ENCODE measurements around the gene ADTRP.

Gene ADTRP

GRCh38 chr6:11778648-11779328 lies at the start of gene ADTRP:
Gene ADTRP, minus strand, starts transcription at chr6:11778803. Its CDS starts 44 bp downstream, at chr6:11778759.
- no peak for DNase-seq

DNA sequence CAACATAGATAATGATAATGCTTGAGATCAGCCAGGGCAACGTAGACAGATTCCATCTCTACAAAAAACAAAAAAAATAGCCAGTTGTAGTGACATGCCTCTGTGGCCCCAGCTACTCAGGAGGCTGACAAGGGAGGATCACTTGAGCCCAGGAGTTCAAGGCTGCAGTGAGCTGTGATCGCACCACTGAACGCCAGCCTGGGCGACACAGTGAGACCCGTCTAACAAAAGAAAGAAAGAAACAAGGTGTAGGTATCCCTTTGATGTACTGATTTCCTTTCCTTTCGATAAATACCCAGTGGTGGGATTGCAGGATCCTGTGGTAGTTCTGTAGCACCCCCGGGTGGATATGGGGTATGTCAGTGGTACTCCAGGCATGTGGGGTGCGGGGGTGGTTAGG lies 48.2 kb upstream of the ADTRP start:
- DNase-seq = no peak

DNA sequence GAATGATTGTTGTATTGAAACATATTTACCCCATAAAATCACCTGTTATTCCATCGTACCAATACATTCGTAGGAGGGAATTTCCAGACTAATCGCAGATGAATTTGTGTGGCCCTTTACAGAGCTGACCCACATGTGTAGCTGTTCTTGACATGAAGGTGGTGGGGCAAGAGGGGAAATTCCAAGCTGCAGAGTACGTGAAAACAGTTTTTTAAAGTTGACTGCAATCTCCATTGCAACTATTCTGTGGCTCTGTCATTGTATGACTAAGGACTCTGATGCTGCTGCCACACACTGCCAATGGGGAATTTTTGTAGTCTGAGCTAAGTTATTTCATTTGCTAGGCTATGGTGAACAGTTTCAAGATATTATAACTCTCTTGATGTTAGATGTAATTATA lies 46.4 kb upstream of the ADTRP start:
- DNase-seq = peak; percentile 2

DNA sequence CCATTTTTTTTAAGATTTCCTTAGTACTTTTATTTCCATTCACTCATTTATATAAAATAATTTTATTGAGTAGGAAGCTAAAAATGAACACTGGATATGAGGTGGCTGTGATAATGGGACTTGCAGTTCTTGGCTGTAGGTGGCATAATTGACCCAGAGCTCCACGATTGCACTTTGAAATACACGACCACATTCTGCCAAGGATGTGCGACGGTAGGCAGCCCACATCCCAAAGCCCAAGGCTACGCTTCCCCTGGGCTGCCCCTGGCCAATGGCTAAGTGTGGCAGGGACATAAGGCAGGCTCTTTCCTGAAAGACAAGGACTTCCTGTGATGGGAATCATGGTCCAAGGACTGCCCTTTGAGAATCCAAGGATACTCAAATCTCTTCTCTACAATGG lies 43.7 kb upstream of the ADTRP start:
- DNase-seq = peak; percentile 11

DNA sequence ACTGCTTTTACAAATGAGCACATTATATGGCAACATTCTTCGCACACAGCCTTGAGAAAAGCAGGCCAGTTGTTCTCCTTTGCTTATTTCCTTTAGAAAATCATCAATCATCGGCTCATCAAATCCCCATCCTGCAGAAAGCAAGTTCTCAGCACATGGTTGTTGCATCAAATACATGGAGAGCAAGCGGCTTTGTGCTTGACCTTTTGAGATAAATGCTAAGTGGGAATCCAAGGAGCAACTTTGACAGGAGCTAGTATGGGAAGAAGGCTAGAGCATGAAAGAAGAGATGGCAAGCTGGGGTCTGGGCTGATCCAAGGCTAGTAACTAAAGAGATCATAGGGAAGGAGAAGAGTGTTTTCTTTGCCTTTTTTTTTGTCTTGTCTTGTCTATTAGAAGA lies 43.2 kb upstream of the ADTRP start:
- DNase-seq = no peak

- DNase-seq = no peak
These were observed 42.2 kb upstream of the ADTRP start for GRCh38 chr6:11820821-11821220.

DNA sequence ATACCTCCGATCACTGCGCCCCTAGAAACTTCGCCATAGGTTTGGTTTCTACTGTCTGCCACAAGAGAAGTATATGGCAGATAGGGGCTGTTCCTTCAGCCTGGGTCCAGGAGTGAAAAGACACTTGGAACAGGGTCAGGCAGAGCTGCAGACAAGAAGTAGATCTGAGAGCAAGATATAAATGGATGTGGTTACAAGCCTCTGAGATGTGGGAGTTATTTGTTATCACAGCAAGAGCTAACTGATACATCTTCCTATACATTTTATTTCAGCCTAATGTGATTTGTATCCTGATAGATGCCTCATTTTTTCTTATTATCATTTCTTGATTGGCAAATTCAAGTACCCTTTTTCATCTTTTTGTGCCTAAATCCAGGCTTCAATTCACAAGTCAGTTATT lies 40.9 kb upstream of the ADTRP start:
- DNase-seq = no peak

DNA sequence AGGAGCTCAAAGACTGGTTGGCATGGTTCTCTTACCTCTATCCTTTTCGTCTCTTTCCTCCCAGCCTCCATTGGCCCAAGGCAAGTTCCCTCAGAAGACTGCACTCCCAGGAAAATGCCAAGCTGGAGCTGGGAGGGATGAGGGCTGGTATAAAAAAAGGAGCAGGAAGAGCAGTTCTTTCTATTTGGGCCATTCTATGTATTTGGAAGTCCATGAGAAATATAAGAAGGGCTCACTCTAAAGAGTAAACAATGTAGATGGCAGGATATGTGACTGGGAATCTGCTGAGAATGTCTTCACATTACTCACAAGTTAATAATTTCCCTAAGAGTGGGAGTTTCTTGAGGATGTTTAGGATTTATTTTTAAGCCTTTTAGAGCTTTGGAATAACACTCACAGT lies 36.6 kb upstream of the ADTRP start:
- DNase-seq = no peak

DNA sequence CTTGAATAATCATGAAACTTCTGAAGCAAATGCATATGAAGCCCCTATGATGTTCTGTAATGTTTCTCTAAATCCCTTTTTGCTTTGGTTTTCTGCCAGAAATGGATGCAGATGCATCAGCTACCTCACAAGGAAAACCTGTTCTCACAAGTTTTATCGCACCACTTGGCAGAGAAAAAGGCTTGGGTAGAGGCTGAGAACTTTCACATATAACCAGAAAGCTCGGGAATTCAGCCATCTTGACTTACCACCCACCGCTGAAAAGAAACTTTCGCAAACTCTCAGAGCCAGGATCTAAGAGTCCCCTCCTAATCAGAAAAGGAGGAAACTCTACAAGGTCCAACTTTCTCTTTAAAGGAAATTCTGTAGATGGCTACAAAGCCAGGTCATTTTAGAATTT lies 36.2 kb upstream of the ADTRP start:
- DNase-seq = no peak

DNA sequence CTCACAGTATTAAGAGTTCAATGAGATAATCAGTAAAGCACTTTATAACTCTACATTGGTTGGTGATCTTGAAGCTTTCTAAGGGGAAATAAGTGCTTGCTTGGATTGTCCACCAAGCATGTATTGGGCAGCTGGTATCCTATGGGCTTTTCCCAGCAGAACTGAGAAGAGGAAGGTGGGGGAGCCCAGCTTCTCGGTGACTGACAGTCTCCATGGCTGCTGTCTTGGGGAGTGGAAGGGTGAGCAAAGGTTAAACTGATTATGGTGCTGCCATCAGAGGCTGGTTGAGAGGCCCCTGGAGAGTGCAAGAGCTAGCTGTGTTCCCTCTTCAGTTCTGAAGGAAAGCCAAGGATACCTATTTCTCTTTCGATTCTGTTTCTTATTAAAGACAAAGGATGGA lies 35.5 kb upstream of the ADTRP start:
- DNase-seq = no peak

- no peak for DNase-seq
These were observed 35.0 kb upstream of the ADTRP start for GRCh38 chr6:11813606-11814005.

GRCh38 chr6:11812951-11813350 lies 34.3 kb upstream of the ADTRP start:
- DNase-seq = no peak

- DNase-seq = no peak
These were observed 33.8 kb upstream of the ADTRP start for GRCh38 chr6:11812439-11812838.

DNA sequence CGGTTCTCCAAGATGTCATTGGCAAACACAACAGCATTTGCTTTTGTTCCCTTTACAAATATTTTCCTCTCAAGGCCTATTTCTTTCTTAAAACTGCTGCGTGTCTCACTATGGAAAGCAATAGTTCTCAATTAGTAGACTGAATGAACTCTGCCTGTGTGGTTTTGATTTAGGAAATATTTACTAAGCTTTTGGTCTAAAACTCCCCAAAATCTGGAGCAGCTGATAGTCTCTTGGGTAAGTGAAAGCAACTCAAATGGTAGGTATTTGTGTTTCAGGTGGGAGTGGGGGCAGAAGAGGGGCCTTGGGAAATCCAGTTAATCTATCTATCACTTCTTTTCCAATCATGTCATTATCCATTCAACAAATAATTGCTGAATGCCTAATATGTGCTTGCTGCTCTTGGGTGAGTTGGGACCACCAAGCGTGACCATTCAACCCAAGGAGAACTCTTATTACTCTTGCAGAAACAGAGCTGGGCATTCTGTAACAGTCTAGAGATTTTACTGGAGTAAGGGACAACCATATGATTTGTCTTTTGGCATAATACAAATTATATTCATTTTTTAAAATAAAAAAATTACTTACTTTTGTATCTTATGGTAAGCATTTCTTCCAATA lies 33.2 kb upstream of the ADTRP start:
- DNase-seq = no peak

- DNase-seq = no peak
These were observed 32.4 kb upstream of the ADTRP start for GRCh38 chr6:11810854-11811643.

DNA sequence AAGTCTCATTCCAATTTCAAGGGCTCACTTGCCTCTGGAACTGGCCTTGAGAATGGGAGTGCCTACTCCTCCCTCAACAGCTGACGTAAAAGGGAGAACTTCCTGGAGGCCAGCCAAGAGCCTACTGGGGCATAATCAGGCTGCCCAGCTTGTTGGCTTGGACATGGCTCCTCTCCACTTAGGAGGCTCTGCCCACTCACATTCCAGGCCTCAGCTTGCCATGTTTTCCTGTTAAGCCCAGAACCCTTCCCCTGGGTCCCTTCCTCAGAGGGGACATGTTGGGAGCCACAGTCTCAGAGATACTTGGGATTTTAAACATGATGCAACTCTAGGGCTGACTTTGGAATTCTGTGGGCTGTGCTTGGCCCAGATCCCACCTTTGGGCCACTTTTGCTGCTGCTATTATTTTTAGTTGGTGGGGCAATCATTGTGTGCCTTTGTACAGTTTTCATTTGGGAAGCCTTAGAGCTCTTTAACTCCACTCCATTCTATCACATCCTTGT lies 31.5 kb upstream of the ADTRP start:
- no peak for DNase-seq

DNA sequence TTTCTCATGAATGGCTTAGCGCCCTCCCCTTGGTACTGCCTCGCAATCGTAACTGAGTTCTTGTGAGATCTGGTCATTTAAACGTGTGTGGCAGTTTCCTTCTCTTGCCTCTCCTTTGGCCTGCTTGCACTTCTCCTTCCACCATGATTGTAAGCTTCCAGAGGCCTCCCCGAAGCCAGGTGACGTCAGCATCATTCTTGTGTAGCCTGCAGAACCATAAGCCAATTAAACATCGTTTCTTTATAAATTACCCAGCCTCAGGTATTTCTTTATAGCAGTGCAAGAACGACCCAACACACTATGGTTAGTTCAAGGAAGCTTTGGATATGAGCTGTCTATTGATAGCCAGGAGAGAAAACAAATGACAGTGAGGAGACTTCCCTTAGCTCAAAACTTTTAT lies 29.5 kb upstream of the ADTRP start:
- no peak for DNase-seq

- no peak for DNase-seq
These were observed 28.1 kb upstream of the ADTRP start for GRCh38 chr6:11806561-11807317.

GRCh38 chr6:11805259-11806053 lies 26.9 kb upstream of the ADTRP start:
- no peak for DNase-seq

- no peak for DNase-seq
These were observed 26.1 kb upstream of the ADTRP start for GRCh38 chr6:11804701-11805100.

DNA sequence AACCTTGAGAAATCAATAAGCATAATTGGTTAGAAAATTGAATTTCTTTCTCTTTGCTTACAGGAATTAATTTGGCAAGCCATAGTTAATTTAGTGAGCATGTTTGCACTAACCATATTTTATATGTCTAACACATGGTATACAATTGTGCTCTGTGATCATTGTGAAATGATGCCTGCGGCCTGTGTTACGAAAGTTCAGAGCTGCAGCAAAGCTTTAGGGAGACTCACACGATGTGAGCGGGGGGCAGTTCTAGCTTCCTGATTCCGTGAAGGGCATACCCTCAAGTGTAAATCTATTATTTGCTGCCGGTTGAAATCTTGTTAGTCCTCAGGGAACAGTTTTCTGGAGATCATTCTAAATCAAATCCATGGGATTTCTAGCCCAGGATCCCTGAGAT lies 25.5 kb upstream of the ADTRP start:
- DNase-seq = no peak

DNA sequence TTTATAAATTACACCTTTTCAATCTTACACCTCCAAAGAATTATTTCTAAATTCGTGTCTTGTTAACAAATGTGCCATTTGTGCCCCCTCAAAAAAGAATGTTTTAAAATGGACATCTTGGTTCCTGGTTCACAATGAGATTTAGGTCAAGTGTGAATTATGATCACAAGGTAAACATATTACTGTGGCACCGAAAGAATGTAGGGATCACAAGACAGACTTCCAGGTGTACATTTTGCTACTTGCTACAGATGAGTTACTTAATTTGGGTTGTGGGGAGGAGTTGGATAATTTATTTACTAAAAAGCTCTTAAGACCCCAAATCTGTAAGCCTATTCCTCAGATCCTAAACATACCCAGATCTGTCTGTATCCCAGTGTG lies 25.0 kb upstream of the ADTRP start:
- DNase-seq = no peak

Measured in CD4-positive, alpha-beta T cell treated with Interleukin-12 subunit alpha and Interleukin-12 subunit beta, for 1 hour (primary cell).